Neural progenitor cell (in vitro differentiated cells): ENCODE data around the gene ADTRP. TPM values are rescaled to one million over a fixed set of nuclear protein-coding genes. Genes with fewer than 3 reads are reported as not detected.

Experiments
- DNase-seq: peaks from one replicate; pipeline ENCODE4 v3.0.0-alpha.2; 2016; ENCODE audit warnings: low spot score
- H2AFZ ChIP-seq: fragments of 200-600 bp; sonication (generic); replicated peaks from 2 replicates; pipeline ENCODE4 v1.6.1; 2016; ENCODE audit warnings: antibody characterized with exemption
- H3F3A ChIP-seq: fragments of 200-600 bp; sonication (generic); 2 replicates; pipeline ENCODE4 v1.6.1; 2016; ENCODE audit warnings: antibody characterized with exemption, low read depth
- H3K27ac ChIP-seq: fragments of 200-600 bp; sonication (generic); 2 replicates; pipeline ENCODE4 v1.5.1; 2016; ENCODE audit warnings: mild to moderate bottlenecking
- H3K27me3 ChIP-seq: fragments of 200-600 bp; sonication (generic); 2 replicates; pipeline ENCODE4 v1.6.1; 2016; ENCODE audit warnings: mild to moderate bottlenecking, moderate library complexity
- H3K36me3 ChIP-seq: fragments of 200-600 bp; sonication (generic); 2 replicates; pipeline ENCODE4 v1.5.1; 2016
- H3K4me1 ChIP-seq: fragments of 200-600 bp; sonication (generic); 2 replicates; pipeline ENCODE4 v1.6.1; 2016; ENCODE audit warnings: mixed run types
- H3K4me2 ChIP-seq: fragments of 200-600 bp; sonication (generic); 2 replicates; pipeline ENCODE4 v1.6.1; 2016
- H3K4me3 ChIP-seq: fragments of 200-600 bp; sonication (generic); 2 replicates; pipeline ENCODE4 v1.5.1; 2016
- H3K79me2 ChIP-seq: fragments of 200-600 bp; sonication (generic); 2 replicates; pipeline ENCODE4 v1.6.1; 2016; ENCODE audit warnings: low read depth
- H3K9ac ChIP-seq: fragments of 200-600 bp; sonication (generic); 2 replicates; pipeline ENCODE4 v1.6.1; 2016
- H3K9me3 ChIP-seq: fragments of 200-600 bp; sonication (generic); 2 replicates; pipeline ENCODE4 v1.5.1; 2016; ENCODE audit warnings: low read depth
- H4K20me1 ChIP-seq: fragments of 200-600 bp; sonication (generic); 2 replicates; pipeline ENCODE4 v1.6.1; 2016; ENCODE audit warnings: low read depth
- H3K27ac Mint-ChIP-seq: 3 replicates; pipeline ENCODE4 v1.8.0; 2021; ENCODE audit warnings: mixed read lengths
- H3K27me3 Mint-ChIP-seq: 2 replicates; pipeline ENCODE4 v1.8.0; 2022; ENCODE audit warnings: low read depth, mild to moderate bottlenecking, inconsistent platforms, moderate library complexity, mixed read lengths; ENCODE audit not compliant: insufficient read depth
- H3K36me3 Mint-ChIP-seq: 3 replicates; pipeline ENCODE4 v1.8.0; 2021; ENCODE audit warnings: mixed read lengths
- H3K4me1 Mint-ChIP-seq: 3 replicates; pipeline ENCODE4 v1.8.0; 2021; ENCODE audit warnings: mixed read lengths
- H3K4me3 Mint-ChIP-seq: 3 replicates; pipeline ENCODE4 v1.8.0; 2021; ENCODE audit warnings: mild to moderate bottlenecking, moderate library complexity, mixed read lengths
- H3K9me3 Mint-ChIP-seq: 3 replicates; pipeline ENCODE4 v1.8.0; 2020; ENCODE audit warnings: mixed read lengths
- EZH2 ChIP-seq: fragments of 200-600 bp; sonication (generic); IDR thresholded peaks from 2 replicates; pipeline ENCODE4 v1.6.1; 2017; ENCODE audit warnings: antibody characterized with exemption, mild to moderate bottlenecking, moderate library complexity
- EZH2phosphoT487 ChIP-seq: fragments of 200-600 bp; sonication (generic); IDR thresholded peaks from 2 replicates; pipeline ENCODE4 v1.6.1; 2017; ENCODE audit warnings: antibody characterized with exemption
- total RNA-seq: library from RNA; depleted of rRNA; stranded (reverse); fragments of >200 nt; gene quantifications from 2 replicates; pipeline ENCODE4 v1.2.3, GENCODE V29; 2015; ENCODE audit warnings: low replicate concordance
- TF ChIP-seq, protein P1 (sequence below): fragments of 200-600 bp; sonication (generic); IDR thresholded peaks from 2 replicates; pipeline ENCODE4 v1.5.1; 2017; ENCODE audit warnings: antibody characterized with exemption, mild to moderate bottlenecking

ADTRP gene
- total RNA-seq, 1 donor from 2014 or later: not detected

DNA sequence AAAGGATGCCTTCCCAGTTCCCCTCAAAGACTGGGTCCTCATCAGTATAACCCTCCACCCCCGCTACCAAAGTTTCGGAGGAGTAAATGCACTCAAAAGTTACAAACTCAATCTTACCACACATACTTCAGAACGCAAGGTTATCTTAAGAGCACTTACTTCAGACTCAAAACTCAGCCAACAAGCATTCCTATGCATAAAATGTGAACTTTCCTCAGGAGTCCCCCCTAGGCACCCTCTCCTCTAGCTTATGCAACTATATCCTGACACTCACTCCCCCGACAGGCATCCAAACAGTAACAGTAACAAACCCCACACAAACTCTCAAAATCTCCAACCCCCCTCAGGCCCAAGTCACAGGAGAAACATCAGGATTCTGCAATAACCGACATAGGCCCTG is 11.1 kb upstream of the ADTRP start:
- Histone ChIP-seq H3K27me3 (no peaks in the 10 kb centered on the region), H3K4me1 (peaks cover 9% of the 10 kb centered on the region), H3K36me3 (no peaks in the 10 kb centered on the region), H4K20me1 (no peaks in the 10 kb centered on the region), H3K4me2 (no peak overlapping the region), H2AFZ (no peak overlapping the region), H3K4me3 (no peak overlapping the region), H3K9ac (no peak overlapping the region), H3K27ac (no peak overlapping the region), H3F3A (no peaks in the 10 kb centered on the region), H3K79me2 (no peaks in the 10 kb centered on the region), H3K9me3 (no peaks in the 10 kb centered on the region)
- H3K27me3 Mint-ChIP-seq: no peaks in the 10 kb centered on the region
- no peak for DNase-seq
- H3K4me3 Mint-ChIP-seq: no peak overlapping the region
- peaks cover 9% of the 10 kb centered on the region for H3K9me3 Mint-ChIP-seq
- TF ChIP-seq EZH2phosphoT487 (no peak), EZH2 (no peak)
- TF ChIP-seq, protein P1, sequence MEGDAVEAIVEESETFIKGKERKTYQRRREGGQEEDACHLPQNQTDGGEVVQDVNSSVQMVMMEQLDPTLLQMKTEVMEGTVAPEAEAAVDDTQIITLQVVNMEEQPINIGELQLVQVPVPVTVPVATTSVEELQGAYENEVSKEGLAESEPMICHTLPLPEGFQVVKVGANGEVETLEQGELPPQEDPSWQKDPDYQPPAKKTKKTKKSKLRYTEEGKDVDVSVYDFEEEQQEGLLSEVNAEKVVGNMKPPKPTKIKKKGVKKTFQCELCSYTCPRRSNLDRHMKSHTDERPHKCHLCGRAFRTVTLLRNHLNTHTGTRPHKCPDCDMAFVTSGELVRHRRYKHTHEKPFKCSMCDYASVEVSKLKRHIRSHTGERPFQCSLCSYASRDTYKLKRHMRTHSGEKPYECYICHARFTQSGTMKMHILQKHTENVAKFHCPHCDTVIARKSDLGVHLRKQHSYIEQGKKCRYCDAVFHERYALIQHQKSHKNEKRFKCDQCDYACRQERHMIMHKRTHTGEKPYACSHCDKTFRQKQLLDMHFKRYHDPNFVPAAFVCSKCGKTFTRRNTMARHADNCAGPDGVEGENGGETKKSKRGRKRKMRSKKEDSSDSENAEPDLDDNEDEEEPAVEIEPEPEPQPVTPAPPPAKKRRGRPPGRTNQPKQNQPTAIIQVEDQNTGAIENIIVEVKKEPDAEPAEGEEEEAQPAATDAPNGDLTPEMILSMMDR: no peak
- H3K36me3 Mint-ChIP-seq: peaks cover 4% of the 10 kb centered on the region
- H3K27ac Mint-ChIP-seq: no peak overlapping the region
- H3K4me1 Mint-ChIP-seq: peaks cover 4% of the 10 kb centered on the region

DNA sequence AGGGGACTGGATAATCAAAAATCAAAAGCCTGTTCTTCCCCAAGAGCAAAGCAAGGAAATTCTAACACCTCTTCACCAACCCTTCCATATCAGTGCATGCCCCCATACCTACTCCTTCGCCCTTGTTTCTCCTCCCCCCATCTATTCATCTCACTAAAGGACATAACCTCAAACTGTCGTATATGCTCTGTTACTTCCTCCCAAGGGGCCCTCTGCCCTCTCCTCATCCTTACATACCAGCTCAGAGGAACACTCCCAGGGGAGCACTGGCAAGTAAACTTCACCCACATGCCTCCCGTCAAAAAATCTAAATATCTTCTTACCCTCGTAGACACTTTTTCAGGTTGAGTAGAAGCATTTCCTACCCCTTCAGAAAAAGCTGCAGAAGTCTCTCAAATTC is 9.4 kb upstream of the ADTRP start:
- H3K27ac ChIP-seq: no peak overlapping the region
- no peak overlapping the region for H3K9ac ChIP-seq
- H3K4me3 ChIP-seq: no peak overlapping the region
- H3K9me3 ChIP-seq: no peaks in the 10 kb centered on the region
- Mint-ChIP-seq H3K4me1 (peaks cover 4% of the 10 kb centered on the region), H3K27ac (no peak overlapping the region), H3K36me3 (peaks cover 4% of the 10 kb centered on the region), H3K27me3 (no peaks in the 10 kb centered on the region), H3K9me3 (peaks cover 5% of the 10 kb centered on the region), H3K4me3 (no peak overlapping the region)
- H3K4me1 ChIP-seq: peaks cover 9% of the 10 kb centered on the region
- no peaks in the 10 kb centered on the region for H4K20me1 ChIP-seq
- no peaks in the 10 kb centered on the region for H3F3A ChIP-seq
- H3K79me2 ChIP-seq: no peaks in the 10 kb centered on the region
- no peaks in the 10 kb centered on the region for H3K36me3 ChIP-seq
- TF ChIP-seq EZH2: no peak
- TF ChIP-seq, protein P1: no peak
- no peak for TF ChIP-seq EZH2phosphoT487
- DNase-seq: no peak
- H3K27me3 ChIP-seq: no peaks in the 10 kb centered on the region
- H3K4me2 ChIP-seq: no peak overlapping the region
- H2AFZ ChIP-seq: no peak overlapping the region

DNA sequence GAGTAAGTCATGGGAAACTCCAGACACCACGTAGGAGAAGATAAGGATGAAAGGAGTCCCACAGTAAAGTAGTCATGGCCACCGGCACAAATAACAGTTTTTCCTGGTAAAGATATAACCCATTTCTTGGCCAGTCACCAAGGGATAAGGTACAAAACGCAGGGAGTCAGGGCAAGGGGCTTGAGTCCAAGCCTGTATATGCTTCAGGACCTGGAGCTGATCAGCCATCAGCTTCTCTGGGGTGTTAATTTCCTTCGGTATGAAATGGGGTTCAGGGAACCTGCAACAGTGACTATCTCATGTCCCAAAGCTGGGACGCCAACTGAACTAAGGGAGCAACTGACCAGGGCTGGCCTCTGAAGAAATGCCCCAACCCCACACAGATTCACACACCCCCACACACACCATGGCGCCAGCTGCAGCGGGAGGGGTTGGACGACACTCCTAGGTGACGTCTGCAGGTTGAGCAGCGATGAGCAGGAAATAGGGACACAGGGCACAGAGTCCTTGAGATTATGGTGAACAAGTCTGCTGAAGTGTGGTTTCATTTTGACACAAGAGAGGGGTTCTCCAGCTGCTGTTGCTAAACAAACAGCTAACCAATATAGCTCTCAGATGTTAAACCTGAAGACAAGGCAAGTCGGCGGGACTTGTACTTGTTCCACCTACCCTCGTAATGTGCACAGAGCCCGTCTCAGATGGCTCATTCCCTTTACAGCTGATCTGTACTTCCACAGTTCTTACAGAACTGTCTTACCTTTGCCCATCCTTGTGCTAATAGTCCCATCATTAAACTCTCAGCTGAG is 7.4 kb upstream of the ADTRP start:
- H3K9me3 ChIP-seq: no peaks in the 10 kb centered on the region
- no peaks in the 10 kb centered on the region for H4K20me1 ChIP-seq
- H3K9ac ChIP-seq: no peak overlapping the region
- H3F3A ChIP-seq: no peaks in the 10 kb centered on the region
- no peaks in the 10 kb centered on the region for H3K27me3 ChIP-seq
- no peak overlapping the region for H3K4me3 ChIP-seq
- H3K79me2 ChIP-seq: no peaks in the 10 kb centered on the region
- Mint-ChIP-seq H3K27me3 (no peaks in the 10 kb centered on the region), H3K36me3 (peaks cover 2% of the 10 kb centered on the region), H3K4me3 (no peak overlapping the region), H3K4me1 (no peaks in the 10 kb centered on the region), H3K27ac (no peak overlapping the region), H3K9me3 (peaks cover 4% of the 10 kb centered on the region)
- no peak overlapping the region for H2AFZ ChIP-seq
- H3K4me1 ChIP-seq: peaks cover 5% of the 10 kb centered on the region
- H3K27ac ChIP-seq: no peak overlapping the region
- no peak for DNase-seq
- no peak overlapping the region for H3K4me2 ChIP-seq
- TF ChIP-seq EZH2phosphoT487 (no peak), EZH2 (no peak)
- TF ChIP-seq, protein P1: no peak
- peaks cover 4% of the 10 kb centered on the region for H3K36me3 ChIP-seq
